ENCODE measurements around the gene SINHCAF. TPM values are rescaled to one million over a fixed set of nuclear protein-coding genes. Genes with fewer than 3 reads are reported as not detected.

SINHCAF gene
- total RNA-seq, 4 donors from 2014 or later: 1.5 to 8.6 (median 2.8) TPM

GRCh38 chr12:31267966-31268365 lies 58.0 kb downstream of the SINHCAF start:
- no peaks in the 10 kb centered on the region for H3K27me3 ChIP-seq
- DNase-seq (no peak), ATAC-seq (no peak)
- intact Hi-C loops (cut with DNase I; ENCODE audit: low total_unique reads) (no loop called here), in situ Hi-C loops (cut with MboI; ENCODE audit: low sequenced_read_pairs in 4 of 4) (loop anchor here in 2 of 4 donors (10.0 kb wide), 2 partner anchors 403 to 423 kb away; no protein-coding TSS in a partner anchor)
- H3K4me1 ChIP-seq: no peaks in the 10 kb centered on the region
- H3K36me3 ChIP-seq: no peaks in the 10 kb centered on the region
- no peak overlapping the region for H3K27ac ChIP-seq
- no peaks in the 10 kb centered on the region for H3K9me3 ChIP-seq
- no peak for TF ChIP-seq CTCF (IDR thresholded peaks at IDR 0.05 in 4 of 5, conservative IDR thresholded peaks at IDR 0.05 in 1 of 5)
- no peak for TF ChIP-seq POLR2A (IDR thresholded peaks at IDR 0.05)
- no peak overlapping the region for H3K4me3 ChIP-seq

- intact Hi-C loops (cut with DNase I; ENCODE audit: low total_unique reads) (no loop called here), in situ Hi-C loops (cut with MboI; ENCODE audit: low sequenced_read_pairs in 4 of 4) (loop anchor here in 2 of 4 donors (10.0 kb wide), 2 partner anchors 401 to 421 kb away; no protein-coding TSS in a partner anchor)
- no peaks in the 10 kb centered on the region for H3K27me3 ChIP-seq
- H3K4me3 ChIP-seq: no peak overlapping the region
- TF ChIP-seq CTCF (IDR thresholded peaks at IDR 0.05 in 4 of 5, conservative IDR thresholded peaks at IDR 0.05 in 1 of 5) (no peak), POLR2A (IDR thresholded peaks at IDR 0.05) (no peak)
- no peak for DNase-seq
- H3K9me3 ChIP-seq: no peaks in the 10 kb centered on the region
- no peak for ATAC-seq
- no peaks in the 10 kb centered on the region for H3K4me1 ChIP-seq
- no peaks in the 10 kb centered on the region for H3K36me3 ChIP-seq
- no peak overlapping the region for H3K27ac ChIP-seq
These were observed 60.2 kb downstream of the SINHCAF start for GRCh38 chr12:31265722-31266121.

- no peaks in the 10 kb centered on the region for H3K36me3 ChIP-seq
- H3K9me3 ChIP-seq: no peaks in the 10 kb centered on the region
- ATAC-seq: no peak
- intact Hi-C loops (cut with DNase I; ENCODE audit: low total_unique reads) (no loop called here), in situ Hi-C loops (cut with MboI; ENCODE audit: low sequenced_read_pairs in 4 of 4) (loop anchor here in 2 of 4 donors (10.0 kb wide), 2 partner anchors 399 to 419 kb away; no protein-coding TSS in a partner anchor)
- H3K27me3 ChIP-seq: no peaks in the 10 kb centered on the region
- TF ChIP-seq CTCF (IDR thresholded peaks at IDR 0.05 in 4 of 5, conservative IDR thresholded peaks at IDR 0.05 in 1 of 5) (no peak), POLR2A (IDR thresholded peaks at IDR 0.05) (no peak)
- no peaks in the 10 kb centered on the region for H3K4me1 ChIP-seq
- H3K4me3 ChIP-seq: no peak overlapping the region
- no peak overlapping the region for H3K27ac ChIP-seq
- DNase-seq: no peak
These were observed 62.3 kb downstream of the SINHCAF start for GRCh38 chr12:31263661-31264060.

- no peaks in the 10 kb centered on the region for H3K36me3 ChIP-seq
- TF ChIP-seq POLR2A (IDR thresholded peaks at IDR 0.05) (no peak), CTCF (IDR thresholded peaks at IDR 0.05 in 4 of 5, conservative IDR thresholded peaks at IDR 0.05 in 1 of 5) (no peak)
- in situ Hi-C loops (cut with MboI; ENCODE audit: low sequenced_read_pairs in 4 of 4) (loop anchor here in 2 of 4 donors (10.0 kb wide), 2 partner anchors 397 to 417 kb away; no protein-coding TSS in a partner anchor), intact Hi-C loops (cut with DNase I; ENCODE audit: low total_unique reads) (no loop called here)
- H3K4me1 ChIP-seq: no peaks in the 10 kb centered on the region
- H3K9me3 ChIP-seq: no peaks in the 10 kb centered on the region
- H3K27ac ChIP-seq: no peak overlapping the region
- no peak overlapping the region for H3K4me3 ChIP-seq
- DNase-seq: no peak
- ATAC-seq: no peak
- no peaks in the 10 kb centered on the region for H3K27me3 ChIP-seq
These were observed 64.2 kb downstream of the SINHCAF start for GRCh38 chr12:31261744-31262143.

- in situ Hi-C loops (cut with MboI; ENCODE audit: low sequenced_read_pairs in 4 of 4) (loop anchor here in 2 of 4 donors (10.0 kb wide), 2 partner anchors 396 to 416 kb away; no protein-coding TSS in a partner anchor), intact Hi-C loops (cut with DNase I; ENCODE audit: low total_unique reads) (no loop called here)
- no peak for TF ChIP-seq POLR2A (IDR thresholded peaks at IDR 0.05)
- no peak for TF ChIP-seq CTCF (IDR thresholded peaks at IDR 0.05 in 4 of 5, conservative IDR thresholded peaks at IDR 0.05 in 1 of 5)
- H3K9me3 ChIP-seq: no peaks in the 10 kb centered on the region
- ATAC-seq: no peak
- no peaks in the 10 kb centered on the region for H3K36me3 ChIP-seq
- no peaks in the 10 kb centered on the region for H3K27me3 ChIP-seq
- no peak overlapping the region for H3K4me3 ChIP-seq
- no peak overlapping the region for H3K27ac ChIP-seq
- no peak for DNase-seq
- H3K4me1 ChIP-seq: no peaks in the 10 kb centered on the region
These were observed 65.1 kb downstream of the SINHCAF start for GRCh38 chr12:31260840-31261239.

Data from gastrocnemius medialis (tissue), 4 donors.